AG10803 (cell line): Measurements from ENCODE around the gene COA6.
"Not testable (repeated sequence)": the region's sequence is repeated elsewhere in the genome, so short reads cannot be mapped to it uniquely, and the experiment has no call there.

Experiments used
- DNase-seq: peaks from one replicate; pipeline ENCODE4 v3.0.0; 2010; ENCODE audit warnings: low read depth
- H3K4me3 ChIP-seq: 2 replicates; pipeline ENCODE4 v1.5.1; 2011; ENCODE audit warnings: mild to moderate bottlenecking, low read length, control low read depth
- CTCF ChIP-seq: conservative IDR thresholded peaks from 2 replicates; pipeline ENCODE4 v1.5.1; 2011; ENCODE audit warnings: mild to moderate bottlenecking, low read length, control low read depth, inconsistent platforms

COA6 gene

GRCh38 chr1:234369784-234370183 is 3.5 kb upstream of the COA6 start:
- no peak for DNase-seq
- no peak overlapping the region for H3K4me3 ChIP-seq

GRCh38 chr1:234371414-234371813 is 1.8 kb upstream of the COA6 start:
- TF ChIP-seq CTCF, result no peak
- DNase-seq, result no peak
- no peak overlapping the region for H3K4me3 ChIP-seq

More at GRCh38 chr1:234369784-234370183, 3.5 kb upstream of the COA6 start:
- TF ChIP-seq CTCF, result no peak

- no peak for DNase-seq
- no peak for TF ChIP-seq CTCF
- peak overlapping the region; percentile 97 for H3K4me3 ChIP-seq
Observed at GRCh38 chr1:234372011-234372757, 1.1 kb upstream of the COA6 start.

GRCh38 chr1:234373959-234374254 is 651 bp downstream of the COA6 start:
- TF ChIP-seq CTCF, result no peak
- peak overlapping the region; percentile 97 for H3K4me3 ChIP-seq
- DNase-seq, result no peak

- no peak for DNase-seq
- TF ChIP-seq CTCF, result no peak
Observed at GRCh38 chr1:234375672-234376071, 2.4 kb downstream of the COA6 start.

GRCh38 chr1:234379591-234380109 is 6.4 kb downstream of the COA6 start:
- DNase-seq, H3K4me3 ChIP-seq: not testable (repeated sequence)

More at GRCh38 chr1:234375672-234376071, 2.4 kb downstream of the COA6 start:
- H3K4me3 ChIP-seq, result no peak overlapping the region

GRCh38 chr1:234381699-234382555 is 8.7 kb downstream of the COA6 start:
- H3K4me3 ChIP-seq, result no peak overlapping the region
- no peak for TF ChIP-seq CTCF
- DNase-seq, result no peak
